ENCODE results near the gene PARP4.

- TF ChIP-seq CTCF (IDR thresholded peaks at IDR 0.05) = no peak
- no peak for TF ChIP-seq POLR2AphosphoS5 (IDR thresholded peaks at IDR 0.05)
- TF ChIP-seq POLR2A (IDR thresholded peaks at IDR 0.05; ENCODE audit: low read depth) = no peak
Measured at GRCh38 chr13:24505256-24505655, 7.3 kb downstream of the PARP4 start.

Data from esophagus muscularis mucosa (tissue), 3 donors.